GM18526 (cell line): ENCODE results near the gene ZNF32.

Experiments
- POLR2A ChIP-seq: IDR thresholded peaks from 3 replicates; pipeline ENCODE4 v1.6.1; 2011; ENCODE audit not compliant: insufficient read length; ENCODE audit errors: extremely low read depth

The ZNF32 gene

DNA sequence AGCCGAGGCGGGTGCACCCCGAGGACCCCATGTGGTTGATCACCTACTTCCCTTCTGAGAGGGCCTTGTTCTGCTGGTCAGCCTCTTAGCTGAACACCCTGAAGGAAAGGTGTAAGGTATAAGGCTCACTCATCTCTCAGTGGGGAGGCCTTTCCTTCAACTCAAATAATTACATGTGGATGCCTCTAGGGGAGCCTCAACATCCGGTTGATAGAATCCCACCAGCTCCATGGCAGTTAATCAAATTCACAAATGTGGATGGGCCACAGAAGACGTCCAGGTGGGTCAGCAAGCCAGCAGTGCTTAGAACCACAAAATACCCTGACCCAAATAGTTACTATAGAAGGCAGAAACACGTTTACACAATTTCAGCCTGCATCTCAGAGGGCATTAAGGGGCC lies 37.7 kb upstream of the ZNF32 start:
- TF ChIP-seq POLR2A, result no peak

DNA sequence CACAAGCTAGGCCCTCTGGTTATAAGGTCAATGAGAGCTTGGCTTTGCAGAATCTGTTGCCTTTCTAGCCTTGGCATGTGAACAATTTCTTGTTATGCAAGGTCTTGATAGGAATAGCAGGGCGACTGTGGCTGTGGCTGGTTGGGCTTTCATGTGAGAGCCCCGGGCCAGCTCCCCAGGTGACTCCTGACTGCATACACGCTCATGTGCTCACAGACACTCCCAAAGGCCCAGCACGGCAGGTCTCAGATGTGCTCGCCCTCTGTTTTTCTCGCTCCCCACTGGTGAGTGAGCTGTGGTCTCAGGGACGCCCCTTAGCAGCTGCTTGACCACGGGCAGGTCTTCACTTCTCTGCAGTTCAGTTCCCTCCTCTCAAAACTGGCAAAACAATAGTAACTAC lies 37.1 kb upstream of the ZNF32 start:
- TF ChIP-seq POLR2A, result no peak

GRCh38 chr10:43684292-43684559 lies 35.5 kb upstream of the ZNF32 start:
- TF ChIP-seq POLR2A, result no peak

- no peak for TF ChIP-seq POLR2A
Measured at GRCh38 chr10:43683451-43684291, 35.0 kb upstream of the ZNF32 start.

DNA sequence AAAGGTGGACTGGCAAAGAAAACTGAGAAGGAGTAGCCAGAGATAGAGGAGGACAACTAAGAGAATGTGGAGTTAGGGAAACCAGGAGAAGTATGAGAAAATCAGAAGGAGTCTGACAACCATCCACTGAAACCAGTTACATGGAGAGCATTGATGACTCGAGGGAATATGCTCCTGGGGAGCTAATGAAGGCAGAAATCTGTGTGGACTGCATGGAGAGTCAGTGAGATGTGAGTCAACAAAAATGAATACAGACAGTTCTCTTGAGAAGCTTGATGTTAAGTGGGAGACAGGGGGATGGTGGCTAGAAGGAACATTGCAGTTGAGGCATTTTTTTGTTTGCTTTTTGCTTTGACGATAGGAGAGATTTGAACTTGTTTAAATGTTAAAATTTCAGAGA lies 34.3 kb upstream of the ZNF32 start:
- no peak for TF ChIP-seq POLR2A

DNA sequence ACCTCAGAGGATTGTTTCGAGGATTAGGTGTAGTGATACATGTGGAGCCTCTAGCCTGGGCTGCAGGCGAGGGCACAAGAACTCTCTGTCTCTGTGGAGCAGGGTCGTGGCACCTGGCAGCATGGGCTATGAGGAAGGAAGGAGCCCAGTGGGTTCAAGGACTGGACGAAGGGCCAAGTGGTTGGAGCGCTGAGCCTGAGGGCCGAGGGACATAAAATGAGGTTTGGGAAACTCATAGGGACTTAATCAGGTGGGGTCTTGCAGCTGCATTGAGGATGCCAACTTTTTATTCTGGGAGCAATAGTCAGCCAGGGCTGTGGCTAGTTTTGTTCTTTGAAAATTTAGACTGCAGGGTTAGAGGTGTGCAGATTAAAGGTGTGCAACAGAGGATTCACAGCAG lies 33.0 kb upstream of the ZNF32 start:
- no peak for TF ChIP-seq POLR2A

DNA sequence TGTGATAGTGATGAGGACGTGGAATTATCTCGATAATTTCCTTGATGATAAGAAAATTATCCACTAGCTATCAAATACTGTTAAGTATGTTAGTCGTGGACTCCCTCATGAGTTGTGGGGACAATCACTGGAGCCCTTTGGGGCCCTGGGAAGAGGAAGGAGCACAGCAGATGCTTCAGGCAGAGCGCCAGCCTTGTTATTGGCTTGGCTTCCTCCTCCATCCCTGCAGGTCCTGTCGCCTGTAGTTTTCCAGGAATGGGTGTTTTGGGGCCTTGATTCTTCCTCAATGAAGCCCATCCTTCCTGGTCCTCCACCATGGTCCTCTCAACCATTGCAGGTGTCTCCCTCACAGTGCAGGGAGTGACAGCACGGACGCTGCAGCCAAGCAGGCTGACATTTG lies 32.5 kb upstream of the ZNF32 start:
- no peak for TF ChIP-seq POLR2A

DNA sequence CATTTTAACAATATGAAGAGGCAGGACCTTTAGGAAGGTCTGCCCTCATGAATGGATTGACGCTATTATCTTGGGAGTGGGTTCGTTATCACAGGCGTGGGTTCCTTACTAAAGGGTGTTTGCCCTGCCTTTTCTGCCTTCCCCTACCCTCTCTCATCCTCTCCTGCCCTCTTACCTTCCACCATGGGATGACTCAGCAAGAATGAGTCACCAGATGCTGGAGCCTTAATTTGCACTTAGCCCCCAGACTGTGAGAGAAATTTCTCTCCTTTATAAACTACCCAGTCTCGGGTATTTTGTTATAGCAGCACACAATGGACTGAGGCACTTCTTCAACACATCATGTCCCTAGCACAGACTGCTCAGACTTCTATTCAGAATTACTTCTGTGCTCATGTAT lies 31.4 kb upstream of the ZNF32 start:
- TF ChIP-seq POLR2A, result no peak

DNA sequence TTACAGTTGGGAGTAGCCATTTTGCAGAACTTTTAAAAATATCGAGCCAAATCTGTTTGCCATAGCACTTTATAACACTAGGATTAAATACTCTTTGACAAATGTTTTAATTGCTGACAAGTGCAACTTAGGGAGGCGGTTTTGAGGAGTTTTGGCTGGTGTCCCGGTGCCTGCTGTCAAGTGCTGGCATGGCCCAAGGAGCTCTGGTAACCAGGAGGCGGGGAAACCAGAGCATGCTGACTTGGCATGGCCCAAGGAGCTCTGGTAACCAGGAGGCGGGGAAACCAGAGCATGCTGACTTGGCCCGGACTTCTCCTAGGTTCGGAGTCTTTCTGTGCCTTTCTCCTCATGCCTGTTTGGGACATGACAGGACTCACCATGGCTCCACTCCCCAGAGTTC lies 30.8 kb upstream of the ZNF32 start:
- no peak for TF ChIP-seq POLR2A

DNA sequence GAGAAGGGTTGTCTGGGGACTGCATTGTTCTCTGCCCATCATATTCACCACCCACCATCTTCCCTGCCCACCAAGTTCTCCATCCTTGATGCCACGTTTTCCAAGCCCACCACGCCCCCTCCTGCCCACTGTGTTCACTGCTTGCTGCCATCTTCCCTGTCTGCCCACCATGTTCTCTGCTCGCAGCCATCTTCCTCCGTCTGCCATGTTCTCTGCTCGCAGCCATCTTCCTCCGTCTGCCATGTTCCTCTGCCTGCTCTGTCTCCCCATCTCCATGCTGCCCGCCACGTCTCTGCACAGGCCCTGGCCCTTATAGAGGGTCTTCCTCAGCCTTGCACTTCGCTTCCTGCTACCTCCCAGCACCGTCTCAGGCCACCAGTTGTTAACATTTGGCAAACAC lies 30.0 kb upstream of the ZNF32 start:
- TF ChIP-seq POLR2A, result no peak

- no peak for TF ChIP-seq POLR2A
Measured at GRCh38 chr10:43676901-43677300, 28.2 kb upstream of the ZNF32 start.

DNA sequence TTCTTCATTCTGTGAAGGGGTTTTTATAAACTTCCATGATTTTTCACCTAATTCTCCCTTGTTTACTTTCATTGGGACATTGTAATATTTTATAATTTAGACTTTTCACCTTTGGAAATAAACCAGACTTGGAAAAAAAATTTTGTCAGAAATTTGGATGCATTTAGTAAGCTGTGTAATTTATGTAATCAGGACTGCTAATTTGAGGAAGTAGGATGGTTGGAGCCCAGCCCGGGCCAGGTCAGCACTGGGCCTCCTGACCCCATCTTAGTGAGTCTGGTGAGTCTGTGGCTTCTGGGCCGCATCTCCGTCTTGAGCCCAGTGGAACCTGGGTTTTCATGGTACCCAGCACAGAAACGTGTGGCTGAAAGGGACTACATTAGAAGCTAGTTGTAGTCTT lies 27.6 kb upstream of the ZNF32 start:
- no peak for TF ChIP-seq POLR2A

DNA sequence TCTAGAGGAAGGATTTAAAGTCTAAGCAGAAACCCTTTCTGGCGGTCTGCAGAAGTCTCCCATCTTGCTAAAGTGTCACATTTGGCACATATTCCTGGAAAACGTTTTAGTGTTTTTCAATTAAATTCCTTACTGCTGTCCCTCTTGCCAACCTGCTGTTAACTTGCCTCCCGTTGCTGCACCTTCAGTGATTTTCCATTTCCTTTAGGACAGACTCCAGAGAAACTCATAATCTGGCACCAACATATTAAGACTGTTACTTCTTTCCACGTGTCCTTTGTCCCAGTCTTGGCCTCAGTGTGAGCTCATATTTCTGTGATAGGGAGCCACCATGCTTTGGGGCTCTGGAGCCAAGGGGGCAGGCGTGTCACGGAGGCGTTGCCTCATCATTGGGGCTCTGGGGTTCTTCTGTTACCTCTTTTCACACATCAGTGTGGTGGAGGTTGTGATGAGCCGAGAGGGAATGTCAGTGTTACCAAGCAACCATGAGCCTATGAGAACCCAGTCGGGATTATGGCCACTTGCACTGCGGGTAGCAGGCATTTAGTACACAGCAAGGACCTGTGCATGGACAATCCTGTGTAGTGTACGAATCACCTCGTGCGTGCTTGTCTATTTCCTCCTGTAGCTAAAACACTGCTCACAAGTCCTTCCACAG lies 26.0 kb upstream of the ZNF32 start:
- TF ChIP-seq POLR2A, result no peak

GRCh38 chr10:43673471-43673870 lies 24.8 kb upstream of the ZNF32 start:
- TF ChIP-seq POLR2A, result no peak

GRCh38 chr10:43671659-43672531 lies 23.2 kb upstream of the ZNF32 start:
- no peak for TF ChIP-seq POLR2A

GRCh38 chr10:43669386-43669785 lies 20.7 kb upstream of the ZNF32 start:
- no peak for TF ChIP-seq POLR2A
